BJ (cell line): ENCODE results near the gene KRTAP10-4. TPM values are rescaled to one million over a fixed set of nuclear protein-coding genes. Genes with fewer than 3 reads are reported as not detected.

Experiments
- CTCF ChIA-PET: fragments of 350-600 bp; formaldehyde crosslinking; extraction: SDS; loops from one replicate; lab custom pipeline; 2021; ENCODE audit warnings: antibody characterized with exemption, inconsistent platforms; lab: Yijun Ruan, JAX
- POLR2A ChIA-PET: fragments of 300-600 bp; sonication (Branson Sonifier 250); formaldehyde crosslinking; extraction: SDS; loops from one replicate; lab custom pipeline; 2021; ENCODE audit warnings: antibody characterized with exemption; lab: Charles Lee
- DNase-seq: peaks from one replicate; pipeline ENCODE4 v3.0.0-alpha.2; 2011; ENCODE audit warnings: low read depth
- H3K27me3 ChIP-seq: 2 replicates; pipeline ENCODE4 v1.6.0; 2011; ENCODE audit warnings: low read length; ENCODE audit not compliant: control insufficient read depth, insufficient read depth
- H3K36me3 ChIP-seq: 2 replicates; pipeline ENCODE4 v1.5.1; 2011; ENCODE audit warnings: low read length; ENCODE audit not compliant: control insufficient read depth, insufficient read depth
- H3K4me3 ChIP-seq: 2 replicates; pipeline ENCODE4 v1.5.1; 2011; ENCODE audit warnings: low read depth, mild to moderate bottlenecking, control low read depth, low read length
- polyA plus RNA-seq: library from polyadenylated mRNA; depleted of rRNA; stranded (reverse); fragments of >200 nt; gene quantifications from 2 replicates; pipeline ENCODE4 v1.2.3, GENCODE V29; 2011
- TF ChIP-seq, protein P1 (sequence below): IDR thresholded peaks from 2 replicates; pipeline ENCODE4 v1.5.1; 2011; ENCODE audit warnings: low read depth, mild to moderate bottlenecking, control low read depth, inconsistent platforms, low read length, moderate library complexity; ENCODE audit not compliant: insufficient read depth

The KRTAP10-4 gene
- polyA plus RNA-seq, 1 experiment, result not detected

DNA sequence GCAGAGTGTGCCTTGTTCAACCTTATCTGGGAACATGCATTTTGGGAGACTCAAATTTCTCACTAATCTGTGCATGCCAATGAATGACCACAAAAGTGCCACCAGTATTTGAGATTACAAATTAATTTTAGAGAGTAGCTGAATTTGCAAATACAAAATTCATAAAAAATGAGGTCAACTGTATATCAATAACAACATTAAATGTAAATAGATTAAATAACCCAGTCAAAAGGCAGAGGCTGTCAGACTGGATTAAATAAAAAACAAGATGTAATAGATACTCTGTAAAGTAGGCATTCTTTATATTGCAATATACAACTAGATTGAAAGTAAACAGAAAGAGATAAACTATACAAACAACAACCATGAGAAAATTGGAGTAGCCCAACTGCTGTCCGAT is 9.4 kb upstream of the KRTAP10-4 start:
- TF ChIP-seq, protein P1, sequence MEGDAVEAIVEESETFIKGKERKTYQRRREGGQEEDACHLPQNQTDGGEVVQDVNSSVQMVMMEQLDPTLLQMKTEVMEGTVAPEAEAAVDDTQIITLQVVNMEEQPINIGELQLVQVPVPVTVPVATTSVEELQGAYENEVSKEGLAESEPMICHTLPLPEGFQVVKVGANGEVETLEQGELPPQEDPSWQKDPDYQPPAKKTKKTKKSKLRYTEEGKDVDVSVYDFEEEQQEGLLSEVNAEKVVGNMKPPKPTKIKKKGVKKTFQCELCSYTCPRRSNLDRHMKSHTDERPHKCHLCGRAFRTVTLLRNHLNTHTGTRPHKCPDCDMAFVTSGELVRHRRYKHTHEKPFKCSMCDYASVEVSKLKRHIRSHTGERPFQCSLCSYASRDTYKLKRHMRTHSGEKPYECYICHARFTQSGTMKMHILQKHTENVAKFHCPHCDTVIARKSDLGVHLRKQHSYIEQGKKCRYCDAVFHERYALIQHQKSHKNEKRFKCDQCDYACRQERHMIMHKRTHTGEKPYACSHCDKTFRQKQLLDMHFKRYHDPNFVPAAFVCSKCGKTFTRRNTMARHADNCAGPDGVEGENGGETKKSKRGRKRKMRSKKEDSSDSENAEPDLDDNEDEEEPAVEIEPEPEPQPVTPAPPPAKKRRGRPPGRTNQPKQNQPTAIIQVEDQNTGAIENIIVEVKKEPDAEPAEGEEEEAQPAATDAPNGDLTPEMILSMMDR, result no peak
- DNase-seq, result no peak
- no peaks in the 10 kb centered on the region for H3K27me3 ChIP-seq
- H3K4me3 ChIP-seq, result no peak overlapping the region
- ChIA-PET CTCF (no interaction called here), POLR2A (no interaction called here)
- H3K36me3 ChIP-seq, result no peaks in the 10 kb centered on the region

DNA sequence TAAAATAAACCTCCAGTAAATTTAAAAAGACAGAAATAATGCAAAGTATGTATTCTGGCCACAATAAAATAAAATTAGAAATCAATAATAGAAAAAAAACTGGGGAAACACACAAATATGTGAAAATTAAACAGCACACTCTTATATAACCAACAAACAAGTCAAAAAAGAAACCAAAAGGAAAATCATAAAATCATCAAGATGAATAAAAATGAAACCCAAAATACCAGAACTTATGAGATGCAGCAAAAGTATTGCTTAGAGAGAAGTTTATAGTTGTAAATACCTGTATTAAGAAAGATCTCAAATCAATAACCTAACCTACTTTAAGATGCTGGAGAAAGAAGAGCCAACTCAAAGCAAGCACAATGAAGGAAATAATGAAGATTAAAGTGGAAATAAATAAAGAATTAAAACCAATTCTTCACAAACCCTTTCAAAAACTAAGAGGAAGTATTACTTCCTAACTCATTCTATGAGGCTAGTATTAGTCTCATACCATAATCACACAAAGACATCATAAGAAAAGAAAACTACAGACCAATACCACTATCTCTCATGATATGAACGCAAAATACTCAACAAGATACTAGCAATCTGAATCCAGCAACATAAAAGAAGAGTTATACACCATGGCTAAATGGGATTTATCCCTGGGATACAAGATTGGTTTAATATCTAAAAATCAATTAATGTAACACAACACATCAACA is 8.5 kb upstream of the KRTAP10-4 start:
- Histone ChIP-seq H3K4me3 (no peak overlapping the region), H3K27me3 (no peaks in the 10 kb centered on the region), H3K36me3 (no peaks in the 10 kb centered on the region)
- ChIA-PET CTCF (no interaction called here), POLR2A (no interaction called here)
- DNase-seq, result no peak
- TF ChIP-seq, protein P1, result no peak

DNA sequence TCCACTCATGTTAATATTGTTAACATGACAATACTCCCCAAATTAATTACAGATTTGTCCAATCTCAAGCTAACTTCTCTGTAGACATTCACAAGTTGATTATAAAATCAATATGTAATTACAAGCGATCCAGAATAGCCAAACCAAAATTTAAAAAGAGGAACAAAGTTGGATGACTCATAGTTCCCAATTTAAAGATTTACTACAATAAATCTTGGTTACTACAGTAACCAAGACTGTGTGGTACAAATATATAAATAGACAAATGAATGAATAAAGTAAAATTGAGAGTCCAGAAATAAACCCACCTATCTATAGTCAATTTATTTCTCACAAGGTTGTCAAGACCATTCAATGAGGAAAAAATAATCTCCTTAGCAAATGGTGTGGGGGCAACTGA is 7.1 kb upstream of the KRTAP10-4 start:
- no peak for DNase-seq
- ChIA-PET CTCF (no interaction called here), POLR2A (no interaction called here)
- TF ChIP-seq, protein P1, result no peak
- no peaks in the 10 kb centered on the region for H3K27me3 ChIP-seq
- no peak overlapping the region for H3K4me3 ChIP-seq
- H3K36me3 ChIP-seq, result no peaks in the 10 kb centered on the region

DNA sequence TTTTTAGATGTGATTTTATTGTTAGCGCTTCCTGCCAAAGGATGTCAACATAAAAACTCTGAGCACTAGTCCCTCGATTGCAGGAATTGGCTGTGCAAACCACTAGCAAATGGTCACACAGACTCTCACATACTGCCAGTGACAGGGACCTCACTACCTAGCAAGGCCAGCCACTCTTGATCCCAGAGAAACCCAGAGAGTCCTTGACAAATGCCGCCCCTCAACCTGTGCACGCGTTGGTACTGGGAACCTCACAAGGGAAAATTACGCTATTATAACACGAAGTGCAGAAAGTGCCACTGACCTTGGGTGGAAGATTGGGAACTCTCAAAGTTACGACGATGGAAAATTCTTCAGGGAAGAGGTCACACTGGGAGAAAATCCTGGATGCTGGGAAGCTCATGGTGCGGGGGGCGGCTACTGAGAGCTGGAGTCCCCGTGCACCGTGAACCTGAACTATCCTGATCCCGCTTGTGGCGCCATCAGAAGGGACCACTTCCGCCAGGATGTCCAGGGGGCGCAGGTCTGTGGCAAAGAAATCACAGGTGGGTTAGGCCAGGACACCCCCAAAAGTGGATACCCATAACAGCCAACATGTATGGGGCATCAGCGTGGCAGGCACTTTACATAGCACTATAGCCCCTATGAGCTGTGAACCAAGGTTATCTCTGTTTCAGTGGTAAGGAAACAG is 5.9 kb upstream of the KRTAP10-4 start:
- Histone ChIP-seq H3K4me3 (no peak overlapping the region), H3K36me3 (no peaks in the 10 kb centered on the region), H3K27me3 (no peaks in the 10 kb centered on the region)
- TF ChIP-seq, protein P1, result no peak
- no peak for DNase-seq
- ChIA-PET CTCF (no interaction called here), POLR2A (no interaction called here)

DNA sequence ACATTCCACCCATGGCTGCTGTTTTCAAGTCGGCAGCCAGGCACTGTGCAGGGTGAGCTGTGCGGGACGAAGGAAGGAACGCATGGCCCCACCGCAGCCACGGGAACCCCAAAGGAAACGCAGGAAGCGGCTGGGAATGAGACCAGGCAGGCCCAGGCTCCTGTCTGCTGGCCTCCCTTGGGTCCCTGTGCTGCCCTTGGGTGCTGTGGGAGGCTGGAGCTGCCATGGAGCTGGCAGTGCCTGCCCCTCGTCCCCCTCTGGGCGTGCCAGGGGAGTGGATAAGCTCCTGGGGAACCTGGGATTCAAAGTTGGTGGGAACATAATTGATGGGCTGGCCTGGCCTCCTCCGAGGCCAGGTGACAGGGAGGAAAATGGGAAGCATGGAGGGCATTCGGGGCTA is 5.3 kb upstream of the KRTAP10-4 start:
- DNase-seq, result no peak

More for the DNA sequence above, 5.3 kb upstream of the KRTAP10-4 start:
- TF ChIP-seq, protein P1, result no peak
- Histone ChIP-seq H3K4me3 (no peak overlapping the region), H3K36me3 (no peaks in the 10 kb centered on the region), H3K27me3 (no peaks in the 10 kb centered on the region)
- ChIA-PET CTCF (no interaction called here), POLR2A (no interaction called here)
